Ovary (tissue), 9 donors: Measurements from ENCODE around the gene FBXL16. TPM values are rescaled to one million over a fixed set of nuclear protein-coding genes. Genes with fewer than 3 reads are reported as not detected.
A peak's percentile ranks its signal among the peaks of the same experiment; 100 is the strongest.

Source experiments
- DNase-seq, 5 donors: peaks; one replicate each; pipeline ENCODE4 v3.0.0-alpha.2; 2019 to 2020
- H3K27ac ChIP-seq, 2 donors: fragments of 200-600 bp; one replicate each; pipeline versions ENCODE4 v1.5.1 to v1.8.0; 2019 to 2022
- H3K27me3 ChIP-seq: fragments of 200-600 bp; one replicate; pipeline ENCODE4 v1.8.0; 2022
- H3K36me3 ChIP-seq: fragments of 200-600 bp; sonication (generic); one replicate; pipeline ENCODE4 v1.5.1; 2019
- H3K4me1 ChIP-seq: one replicate; pipeline ENCODE4 v1.8.1; 2013; ENCODE audit warnings: mild to moderate bottlenecking, moderate library complexity; ENCODE audit not compliant: insufficient read depth
- H3K4me3 ChIP-seq: fragments of 200-600 bp; sonication (generic); one replicate; pipeline ENCODE4 v1.5.1; 2017
- H3K9me3 ChIP-seq, 2 donors: fragments of 200-600 bp in 1 of 2; sonication (generic) in 1 of 2; one replicate each; pipeline versions ENCODE4 v1.5.1 to v1.8.1; 2013 to 2019; ENCODE audit warnings: mild to moderate bottlenecking in 1 of 2, moderate library complexity in 1 of 2
- CTCF ChIP-seq, 3 donors: fragments of 450-650 bp in 2 of 3; fragments of 200-600 bp in 1 of 3; IDR thresholded peaks; one replicate each; pipeline versions ENCODE4 v1.5.1 to v1.8.0; 2016 to 2022; ENCODE audit warnings: antibody characterized with exemption in 3 of 3, mild to moderate bottlenecking in 1 of 3
- EP300 ChIP-seq: sonication (generic); formaldehyde crosslinking; IDR thresholded peaks from one replicate; pipeline ENCODE4 v1.6.1; 2017; ENCODE audit warnings: antibody characterized with exemption
- POLR2A ChIP-seq: fragments of 450-650 bp; IDR thresholded peaks from one replicate; pipeline ENCODE4 v1.6.1; 2017; ENCODE audit warnings: antibody characterized with exemption, mild to moderate bottlenecking, moderate library complexity
- WGBS, 3 donors: extraction: QIAGEN DNeasy Blood & Tissue Kit in 1 of 3; methylation state at CpG; one replicate each; pipeline versions ENCODE4 v1.1.5 to v1.1.7; 2013 to 2017; 5-methylcytosine and 5-hydroxymethylcytosine counted together
- intact Hi-C, 4 donors: fragments of 100-400 bp; cut with DNase I; formaldehyde crosslinking; loops; one replicate each; pipeline versions ENCODE4 v1.11.0 to v1.15.1; 2022 to 2023
- polyA plus RNA-seq, 2 donors: library from polyadenylated mRNA; stranded (reverse); fragments of 200-250 nt in 1 of 2; fragments of 350-450 nt in 1 of 2; fragmentation: Illumina TruSeq in 1 of 2; extraction: RNeasy Lipid Tissue Mini Kit (QIAGEN cat#74804) in 1 of 2; gene quantifications; one replicate each; pipeline ENCODE4 v1.2.3, GENCODE V29; 2013 to 2014
- total RNA-seq, 7 donors: library from RNA; depleted of rRNA in 2 of 7; stranded (reverse); fragments of >200 nt in 2 of 7; fragmentation: NEBNext Ultra II Directional in 3 of 7; extraction: Animal tissue kit (Norgen Biotek cat#: 25700) in 3 of 7; gene quantifications; one replicate each; pipeline versions ENCODE4 v1.1.0 to v1.2.4, GENCODE V29; 2016 to 2023
- donor health status: DM: no; HTN: no; CAD: no; lungs with moderate emphysema.
- donor health status: DM: no; HTN: no; CAD: no.
- donor health status: Bipolar disorder and iron deficiency.
- donor health status: DM: yes; HTN: yes; CAD: no.
- donor health status: DM: no; HTN: no; CAD: no.
- donor health status: DM: yes; HTN: yes; CAD: no.

The FBXL16 gene
- total and polyA plus RNA-seq, 9 donors = 0.22 to 2.5 (median 0.95) TPM; not detected in 1

DNA sequence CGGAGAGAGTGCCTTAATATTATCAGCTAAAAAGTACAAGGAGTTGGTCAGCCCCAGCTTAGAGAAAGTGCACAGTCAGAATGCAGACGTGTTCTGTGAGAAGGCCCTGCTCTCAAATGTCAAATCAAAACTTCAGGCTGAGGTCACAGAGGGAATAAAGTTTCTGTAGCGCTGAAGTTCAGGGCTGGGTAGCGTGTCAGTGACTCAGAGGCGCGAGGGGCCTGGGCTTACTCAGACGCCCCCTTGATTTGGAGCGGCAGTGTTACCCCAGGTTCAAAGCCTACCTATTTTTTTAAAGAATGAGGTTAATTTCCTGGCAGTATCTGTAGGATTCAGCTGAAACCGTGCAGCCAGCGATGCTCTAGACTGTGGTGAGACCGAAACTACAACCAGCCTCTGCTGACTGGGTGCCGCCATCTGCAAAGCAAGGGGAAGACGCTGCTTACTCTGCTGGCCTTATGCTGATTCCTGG, 30.4 kb upstream of the FBXL16 start:
- no peaks in the 10 kb centered on the region for H3K36me3 ChIP-seq
- WGBS, 3 donors = 85 to 87% (median 87%) methylated on average over 13 of the region's 13 CpGs
- DNase-seq = no peak

GRCh38 chr16:734981-735881, 29.6 kb upstream of the FBXL16 start:
- Histone ChIP-seq H3K9me3 (no peaks in the 10 kb centered on the region), H3K4me1 (peaks cover 6% of the 10 kb centered on the region), H3K4me3 (no peak overlapping the region), H3K27me3 (no peaks in the 10 kb centered on the region), H3K27ac (no peak overlapping the region), H3K36me3 (no peaks in the 10 kb centered on the region)
- intact Hi-C loops = no loop called here
- 89 to 93% (median 90%) methylated on average over 25 of the region's 25 CpGs for WGBS, 3 donors
- DNase-seq = no peak
- TF ChIP-seq POLR2A (no peak), EP300 (no peak), CTCF (IDR thresholded peaks at IDR 0.05) (no peak)

More for the DNA sequence above, 30.4 kb upstream of the FBXL16 start:
- H3K4me1 ChIP-seq = peaks cover 6% of the 10 kb centered on the region
- intact Hi-C loops = no loop called here
- no peak overlapping the region for H3K4me3 ChIP-seq
- TF ChIP-seq POLR2A = no peak
- no peak for TF ChIP-seq CTCF (IDR thresholded peaks at IDR 0.05)
- TF ChIP-seq EP300 = no peak
- no peaks in the 10 kb centered on the region for H3K9me3 ChIP-seq
- H3K27me3 ChIP-seq = no peaks in the 10 kb centered on the region
- H3K27ac ChIP-seq = no peak overlapping the region

GRCh38 chr16:734208-734980, 28.8 kb upstream of the FBXL16 start:
- no peaks in the 10 kb centered on the region for H3K27me3 ChIP-seq
- no peak overlapping the region for H3K27ac ChIP-seq
- DNase-seq = no peak
- no peak for TF ChIP-seq EP300
- TF ChIP-seq CTCF (IDR thresholded peaks at IDR 0.05) = no peak
- TF ChIP-seq POLR2A = no peak
- no peaks in the 10 kb centered on the region for H3K4me1 ChIP-seq
- H3K9me3 ChIP-seq = no peaks in the 10 kb centered on the region
- no peaks in the 10 kb centered on the region for H3K36me3 ChIP-seq
- intact Hi-C loops = no loop called here
- no peak overlapping the region for H3K4me3 ChIP-seq
- 85 to 89% (median 85%) methylated on average over 48 to 49 of the region's 49 CpGs for WGBS, 3 donors

DNA sequence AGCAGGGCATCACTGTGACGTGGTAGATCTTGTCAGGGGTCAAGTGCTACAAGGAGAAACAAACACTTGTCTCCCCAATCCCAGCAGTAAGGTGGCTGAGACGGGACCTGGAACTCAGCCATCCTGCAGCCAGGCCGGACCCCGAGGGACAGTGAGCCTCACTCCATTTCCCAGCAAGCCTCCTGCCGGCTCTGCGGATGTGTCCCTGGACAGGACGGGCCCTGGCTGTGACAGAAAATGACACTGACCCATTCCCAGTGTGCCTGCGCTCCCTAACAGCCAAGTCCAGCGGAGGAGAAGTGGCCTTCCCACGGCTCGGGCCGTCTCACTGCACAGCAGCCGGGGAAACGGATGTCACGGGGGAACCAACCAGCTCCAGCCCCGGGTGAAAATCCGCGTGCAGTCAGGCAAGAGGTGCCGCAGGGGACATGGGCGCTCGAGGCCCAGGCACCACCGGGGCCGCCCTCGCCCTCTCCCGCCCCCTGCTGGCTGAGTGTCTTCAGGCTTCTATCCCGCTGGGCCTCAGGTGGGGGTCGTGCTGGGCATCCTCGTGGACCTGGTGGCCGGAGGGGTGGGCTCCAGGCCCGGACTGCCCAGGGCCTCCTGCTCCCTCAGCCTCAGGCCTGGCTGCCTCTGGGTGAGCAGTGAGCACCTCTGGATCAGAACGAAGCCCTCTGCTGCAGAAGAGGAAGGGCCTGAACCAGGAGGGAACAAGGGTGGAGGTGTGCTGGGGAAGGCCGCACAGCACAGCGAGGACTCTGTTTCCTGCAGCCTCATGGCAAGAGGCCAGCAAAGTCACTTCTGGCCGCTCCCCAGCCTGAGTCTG, 28.0 kb upstream of the FBXL16 start:
- Histone ChIP-seq H3K4me1 (no peaks in the 10 kb centered on the region), H3K27me3 (no peaks in the 10 kb centered on the region), H3K9me3 (no peaks in the 10 kb centered on the region), H3K4me3 (no peak overlapping the region), H3K27ac (no peak overlapping the region), H3K36me3 (no peaks in the 10 kb centered on the region)
- TF ChIP-seq EP300 = no peak
- no peak for TF ChIP-seq POLR2A
- TF ChIP-seq CTCF (IDR thresholded peaks at IDR 0.05) = no peak
- intact Hi-C loops = no loop called here
- 77 to 88% (median 84%) methylated on average over 32 to 34 of the region's 34 CpGs for WGBS, 3 donors
- DNase-seq = peak in 1 of 5 donors; percentile 36
